ENCODE measurements around the gene ITGB4.

ITGB4 gene

GRCh38 chr17:75791254-75791653, 70.0 kb downstream of the ITGB4 start:
- DNase-seq: no peak
- no peak for ATAC-seq

GRCh38 chr17:75793460-75793859, 72.2 kb downstream of the ITGB4 start:
- DNase-seq: no peak
- ATAC-seq: no peak

GRCh38 chr17:75795820-75796607, 74.8 kb downstream of the ITGB4 start:
- DNase-seq: no peak
- ATAC-seq: no peak

GRCh38 chr17:75799402-75799801, 78.1 kb downstream of the ITGB4 start:
- no peak for DNase-seq
- ATAC-seq: no peak

GRCh38 chr17:75803883-75804282, 82.6 kb downstream of the ITGB4 start:
- ATAC-seq: no peak
- no peak for DNase-seq

- ATAC-seq: no peak
- DNase-seq: no peak
Measured at GRCh38 chr17:75806822-75807500, 85.7 kb downstream of the ITGB4 start.

Data from stimulated activated naive CD8-positive, alpha-beta T cell treated with anti-CD3 and anti-CD28 coated beads, Interleukin-15, Interleukin-2, amounts not matched to agents 100 U/mL and 50 U/mL, for 24 hours (primary cell).